ENCODE measurements around the gene ASPG. TPM values are rescaled to one million over a fixed set of nuclear protein-coding genes. Genes with fewer than 3 reads are reported as not detected.

ASPG gene
- total and polyA plus RNA-seq, 2 of the 13 experiments (the other 11 are each of a cell fraction or from before 2014, with no cell fraction given) = not detected

GRCh38 chr14:104164041-104164440, 78.5 kb downstream of the ASPG start (continued):
- TF ChIP-seq POGK (CRISPR knock-in tag; conservative IDR thresholded peaks at IDR 0.05) (no peak), POLR2G (IDR thresholded peaks at IDR 0.05; ENCODE audit: low read depth, low read length) (no peak), ZNF121 (CRISPR knock-in tag; IDR thresholded peaks at IDR 0.05) (no peak)

GRCh38 chr14:104164512-104164911, 79.0 kb downstream of the ASPG start:
- in situ Hi-C loops (cut with HindIII; ENCODE audit: extremely low pct_ligation_motif_present, low pct_unique_long_range_greater_than_20kb) (no loop called here), intact Hi-C loops (cut with micrococcal nuclease; ENCODE audit: unreplicated experiment) (no loop called here)
- no peaks in the 10 kb centered on the region for H3K4me1 ChIP-seq (ENCODE audit: insufficient read depth, low read length)
- H3K36me3 ChIP-seq (replicated peaks in 1 of 2; ENCODE audit: control insufficient read depth in 1 of 2, insufficient read depth in 2 of 2, low read length in 2 of 2) = no peaks in the 10 kb centered on the region
- peaks cover 2% of the 10 kb centered on the region; the same call in 1 of the 2 replicates for H4K20me1 ChIP-seq (ENCODE audit: insufficient read depth, low read length)
- no peak for TF ChIP-seq NFIC (IDR thresholded peaks at IDR 0.05; ENCODE audit: low read length)
- no peak for TF ChIP-seq YEATS2 (CRISPR knock-in tag; IDR thresholded peaks at IDR 0.05; ENCODE audit: borderline replicate concordance)
- TF ChIP-seq HBP1 (CRISPR knock-in tag; IDR thresholded peaks at IDR 0.05; ENCODE audit: low read depth) = no peak
- TF ChIP-seq NFAT5 (CRISPR knock-in tag; IDR thresholded peaks at IDR 0.05) = no peak
- no peak for TF ChIP-seq ZNF788 (CRISPR knock-in tag; IDR thresholded peaks at IDR 0.05; ENCODE audit: borderline replicate concordance)
- TF ChIP-seq ZNF580 (CRISPR knock-in tag; IDR thresholded peaks at IDR 0.05; ENCODE audit: borderline replicate concordance, low read depth) = no peak
- no peak for TF ChIP-seq ZNF549 (CRISPR knock-in tag; IDR thresholded peaks at IDR 0.05)
- ATAC-seq (no peak), FAIRE-seq (no peak), DNase-seq (ENCODE audit: low spot score) (no peak)
- peaks cover 14 to 57% of the 10 kb centered on the region in 2 experiments; a peak in 4 of 5 replicates for H3K27me3 ChIP-seq (ENCODE audit: control insufficient read depth in 1 of 2, insufficient read depth in 2 of 2, low read length in 2 of 2)
- ChIA-PET CTCF (ENCODE audit: low intra/inter-chr PET ratio, low total read pairs) (no interaction called here), POLR2A (no interaction called here)
- WGBS (ENCODE audit: low lambda C conversion rate) = 0% methylated on average over 2 of the region's 9 CpGs
- no peak overlapping the region for H3K9ac ChIP-seq (ENCODE audit: insufficient read depth, low read depth, low read length)
- H2AFZ ChIP-seq (ENCODE audit: low read length) = no peak overlapping the region
- H3K9me3 ChIP-seq (ENCODE audit: low read length) = no peaks in the 10 kb centered on the region
- H3K4me2 ChIP-seq (ENCODE audit: low read depth, low read length) = no peak overlapping the region
- H3K79me2 ChIP-seq (ENCODE audit: insufficient read depth, low read length) = no peaks in the 10 kb centered on the region
- no peak overlapping the region for H3K27ac ChIP-seq (ENCODE audit: extremely low read length, insufficient read depth, low read length)
- H3K4me3 ChIP-seq (replicated peaks in 1 of 3; ENCODE audit: insufficient read depth in 1 of 3, low read depth in 2 of 3, low read length in 3 of 3) = no peak overlapping the region
- BruUV-seq (replicated peaks) = no TSS peak

Measured in HepG2 (cell line).